T-cell (primary cell): ENCODE measurements around the gene MROH8. TPM values are rescaled to one million over a fixed set of nuclear protein-coding genes. Genes with fewer than 3 reads are reported as not detected.

Source experiments
- ATAC-seq, 4 experiments: fragments of 200-7000 bp in 3 of 4; fragments of 150-1000 bp in 1 of 4; cut with Tn5 transposase; replicated peaks in 1 of 4; 1 replicate in 3 of 4; 2 replicates in 1 of 4; pipeline ENCODE4 v1.10.0; 2021; ENCODE audit warnings: moderate library complexity in 3 of 4, mild to moderate bottlenecking in 2 of 4, moderate number of reproducible peaks in 1 of 4
- CTCF ChIA-PET, 2 donors: fragments of 300-600 bp; sonication (Branson Sonifier 250); formaldehyde crosslinking; loops; one replicate each; lab custom pipeline; 2022; ENCODE audit warnings: antibody characterized with exemption in 2 of 2; lab: Charles Lee
- POLR2A ChIA-PET, 2 donors: fragments of 300-600 bp; sonication (Branson Sonifier 250); formaldehyde crosslinking; loops; one replicate each; lab custom pipeline; 2022; ENCODE audit warnings: antibody characterized with exemption in 2 of 2; lab: Charles Lee
- DNase-seq, 35 experiments: peaks; one replicate each; pipeline versions ENCODE4 v3.0.0 to v3.0.0-alpha.2; 2013 to 2023
- H3K27ac ChIP-seq: one replicate; pipeline ENCODE4 v1.5.1; 2013; ENCODE audit warnings: low read length
- H3K27me3 ChIP-seq, 2 experiments: replicated peaks in 1 of 2; 1 replicate in 1 of 2; 2 replicates in 1 of 2; pipeline versions ENCODE4 v1.6.1 to v1.7.0; 2013; ENCODE audit warnings: low read length in 1 of 2, mixed read lengths in 1 of 2; ENCODE audit not compliant: control insufficient read depth in 2 of 2, insufficient read depth in 2 of 2; ENCODE audit errors: extremely low read depth in 1 of 2
- H3K36me3 ChIP-seq, 2 donors: 1 replicate in 1 of 2; 2 replicates in 1 of 2; pipeline versions ENCODE4 v1.6.1 to v1.7.0; 2013; ENCODE audit warnings: low read length in 1 of 2; ENCODE audit not compliant: control insufficient read depth in 2 of 2, insufficient read depth in 1 of 2; ENCODE audit errors: extremely low read depth in 1 of 2
- H3K4me1 ChIP-seq, 2 experiments: 1 replicate in 1 of 2; 2 replicates in 1 of 2; pipeline versions ENCODE4 v1.6.1 to v1.7.0; 2013; ENCODE audit warnings: low read length in 2 of 2, mixed read lengths in 1 of 2; ENCODE audit not compliant: insufficient read depth in 2 of 2, control insufficient read depth in 1 of 2; ENCODE audit errors: extremely low read depth in 1 of 2
- H3K4me3 ChIP-seq, 2 donors: 1 replicate in 1 of 2; 2 replicates in 1 of 2; pipeline versions ENCODE4 v1.5.1 to v1.7.0; 2013; ENCODE audit warnings: mild to moderate bottlenecking in 2 of 2, low read length in 1 of 2, moderate library complexity in 1 of 2; ENCODE audit not compliant: control insufficient read depth in 1 of 2; ENCODE audit errors: extremely low read depth in 1 of 2
- H3K9me3 ChIP-seq: 2 replicates; pipeline ENCODE4 v1.7.0; 2013
- H3K27ac Mint-ChIP-seq, 2 donors: one replicate each; pipeline ENCODE4 v1.8.0; 2020 to 2021; ENCODE audit warnings: mild to moderate bottlenecking in 2 of 2, mixed read lengths in 2 of 2
- H3K27me3 Mint-ChIP-seq, 2 donors: one replicate each; pipeline ENCODE4 v1.8.0; 2021 to 2022; ENCODE audit warnings: mixed read lengths in 2 of 2
- H3K36me3 Mint-ChIP-seq: one replicate; pipeline ENCODE4 v1.8.0; 2021; ENCODE audit warnings: mixed read lengths
- H3K4me1 Mint-ChIP-seq, 3 donors: one replicate each; pipeline ENCODE4 v1.8.0; 2020 to 2022; ENCODE audit warnings: mixed read lengths in 3 of 3, mild to moderate bottlenecking in 1 of 3
- H3K4me3 Mint-ChIP-seq, 3 donors: one replicate each; pipeline ENCODE4 v1.8.0; 2020 to 2022; ENCODE audit warnings: mild to moderate bottlenecking in 3 of 3, mixed read lengths in 3 of 3, moderate library complexity in 3 of 3
- H3K9me3 Mint-ChIP-seq, 3 donors: one replicate each; pipeline ENCODE4 v1.8.0; 2020 to 2022; ENCODE audit warnings: mixed read lengths in 3 of 3
- WGBS: methylation state at CpG from one replicate; pipeline ENCODE4 v1.1.5; 2013; ENCODE audit warnings: missing lambda C conversion rate; ENCODE audit not compliant: insufficient coverage; 5-methylcytosine and 5-hydroxymethylcytosine counted together
- total RNA-seq, 35 experiments: library from RNA in 6 of 35; stranded (reverse) in 6 of 35; fragments of 120-200 nt in 1 of 35; gene quantifications; one replicate each; pipeline versions ENCODE4 v1.2.1 to v1.2.4 and lab custom pipeline; 2013 to 2026

The MROH8 gene
- total RNA-seq, 5 donors from 2014 or later (not counting 1 experiment from before 2014, with no cell fraction given) = 0.70 to 2.5 (median 1.5) TPM

DNA sequence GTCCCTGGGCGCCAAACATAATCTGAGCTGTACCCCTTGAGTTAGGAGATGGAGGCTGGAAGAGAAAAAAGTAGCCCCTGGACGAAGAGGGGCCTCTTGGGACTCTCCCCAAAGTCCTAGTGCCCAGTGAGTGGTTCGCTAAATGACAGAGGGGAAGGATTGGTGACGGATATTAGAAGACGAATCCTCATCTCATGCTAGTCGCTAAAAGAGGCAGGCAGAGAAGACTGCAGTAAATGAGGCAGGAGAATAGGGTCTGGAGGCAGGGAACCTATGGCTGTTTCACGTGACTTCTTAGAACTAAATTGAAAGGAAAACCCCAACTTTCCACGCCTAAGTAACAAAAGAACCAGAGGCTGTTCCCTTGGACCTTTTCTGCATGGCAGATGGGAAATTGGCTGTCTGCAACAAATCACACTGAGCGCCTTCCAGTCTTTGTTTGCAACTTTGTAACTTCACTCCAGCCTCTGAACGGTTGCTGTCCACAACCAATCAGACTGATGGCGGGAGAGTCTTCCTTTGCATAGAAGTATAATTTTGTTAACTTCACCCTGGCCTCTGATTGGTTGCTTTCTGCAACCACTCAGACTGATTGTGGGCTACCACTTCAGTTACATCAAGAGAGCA is 82.8 kb downstream of the MROH8 start:
- Mint-ChIP-seq H3K4me1 (peaks cover 26 to 38% (median 33%) of the 10 kb centered on the region in 3 donors), H3K4me3 (peak overlapping the region; percentile 95 to 99 (median 99)), H3K9me3 (no peaks in the 10 kb centered on the region), H3K27ac (peak overlapping the region; percentile 99 to 100), H3K27me3 (no peaks in the 10 kb centered on the region), H3K36me3 (peaks cover 9% of the 10 kb centered on the region)
- Histone ChIP-seq H3K9me3 (no peaks in the 10 kb centered on the region), H3K27ac (peak overlapping the region; percentile 84), H3K36me3 (peaks cover 0 to 4% of the 10 kb centered on the region in 2 donors), H3K4me1 (peaks cover 3 to 30% of the 10 kb centered on the region in 2 experiments), H3K27me3 (no peaks in the 10 kb centered on the region), H3K4me3 (peak overlapping the region; percentile 72 to 84)
- ATAC-seq (no peak), DNase-seq (no peak)
- CTCF ChIA-PET = interaction anchor here in 1 of 2 donors (1.2 to 4.2 kb wide), 3 partner anchors 19 to 87 kb away, joined by 5 to 31 read pairs (median 7); partner anchors contain the start of genes MROH8 and RPN2
- 62% methylated on average over 7 of the region's 11 CpGs for WGBS
- POLR2A ChIA-PET = interaction anchor here in 1 of 2 donors (0.6 kb wide), 1 partner anchor 493 kb away, joined by 3 read pairs; no protein-coding TSS in a partner anchor

DNA sequence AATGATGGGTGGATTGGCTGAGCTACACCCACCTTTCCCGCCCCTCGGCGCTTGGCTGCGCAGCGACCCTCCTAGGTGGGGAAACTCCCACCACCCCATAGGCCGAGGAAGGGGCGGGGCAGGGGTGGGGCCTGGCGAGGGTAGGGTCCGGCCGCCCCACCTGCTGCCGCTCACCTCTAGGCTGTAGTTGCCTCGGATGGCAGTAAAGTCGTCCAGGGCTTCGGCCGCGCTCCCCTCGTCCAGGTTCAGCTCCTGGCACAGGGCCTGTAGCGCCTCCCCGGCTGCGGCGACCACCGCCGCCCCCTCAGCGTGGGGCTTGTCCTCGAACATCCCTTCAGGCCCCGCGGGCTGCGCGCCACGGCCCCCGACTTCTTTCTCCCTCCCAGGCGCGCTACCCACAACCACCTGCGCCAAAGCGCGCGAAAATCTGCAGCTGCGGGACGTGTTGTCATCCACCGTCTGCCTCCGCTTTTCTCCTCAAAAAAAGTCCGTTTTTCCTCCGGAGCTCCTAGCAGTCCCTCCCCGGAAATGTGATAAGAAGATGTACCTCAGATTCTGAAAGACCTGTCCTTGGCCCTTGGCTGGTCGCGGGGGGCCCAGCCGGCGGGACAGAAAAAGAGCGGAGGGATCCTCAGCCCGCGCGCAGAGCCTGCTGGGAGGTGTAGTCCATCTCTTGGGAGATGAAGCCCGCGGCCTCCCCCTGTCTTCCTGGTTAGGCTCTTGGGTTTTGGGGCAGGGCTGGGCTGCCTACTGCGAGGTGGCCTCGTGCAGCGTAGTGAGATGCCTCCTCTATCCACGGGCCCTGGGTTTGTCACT is 83.5 kb downstream of the MROH8 start, which contains the start of gene RBL1:
RBL1 (minus strand) TSS at position 399 of the 816 bp plus-strand sequence; CDS start at position 330, 69 bp downstream.
- Histone ChIP-seq H3K9me3 (no peaks in the 10 kb centered on the region), H3K27ac (peak within 1 kb of the TSS; percentile 84), H3K4me3 (peak within 1 kb of the TSS; percentile 72 to 84), H3K4me1 (peaks cover 3 to 30% of the 10 kb centered on the region in 2 experiments), H3K27me3 (no peaks in the 10 kb centered on the region), H3K36me3 (peaks cover 0 to 4% of the 10 kb centered on the region in 2 donors)
- Mint-ChIP-seq H3K27me3 (no peaks in the 10 kb centered on the region), H3K4me3 (peak within 1 kb of the TSS; percentile 95 to 99 (median 99)), H3K27ac (peak within 1 kb of the TSS; percentile 99 to 100), H3K4me1 (peaks cover 28 to 40% (median 35%) of the 10 kb centered on the region in 3 donors), H3K36me3 (peaks cover 12% of the 10 kb centered on the region), H3K9me3 (no peaks in the 10 kb centered on the region)
- DNase-seq = peak; percentile 72 to 89 (median 82)
- POLR2A ChIA-PET = interaction anchor here (0.5 to 0.6 kb wide), 7 partner anchors 18 to 492 kb away, joined by 3 to 11 read pairs (median 4); no protein-coding TSS in a partner anchor
- 0% methylated on average over 53 of the region's 58 CpGs for WGBS
- peak; percentile 85 to 88 (median 86) for ATAC-seq
- CTCF ChIA-PET = interaction anchor here (0.6 to 4.2 kb wide), 8 partner anchors 9 to 1142 kb away, joined by 3 to 31 read pairs (median 6); partner anchors contain the start of genes MROH8 (in 1 of the 2), RPN2 (in 1 of the 2) and SCAND1 (in 1 of the 2)

GRCh38 chr20:37095108-37095598 is 84.2 kb downstream of the MROH8 start:
- Mint-ChIP-seq H3K27ac (peak overlapping the region; percentile 93 to 94), H3K4me1 (peaks cover 30 to 43% (median 40%) of the 10 kb centered on the region in 3 donors), H3K4me3 (peak overlapping the region; percentile 95 to 99 (median 99)), H3K36me3 (peaks cover 13% of the 10 kb centered on the region), H3K9me3 (no peaks in the 10 kb centered on the region), H3K27me3 (no peaks in the 10 kb centered on the region)
- CTCF ChIA-PET = interaction anchor here (0.6 to 4.2 kb wide), 10 partner anchors 9 to 1141 kb away, joined by 3 to 31 read pairs (median 4); partner anchors contain the start of genes MROH8 (in 1 of the 2), RPN2 (in 1 of the 2) and SCAND1 (in 1 of the 2)
- Histone ChIP-seq H3K4me3 (peak overlapping the region; percentile 72 to 84), H3K36me3 (peaks cover 4 to 5% of the 10 kb centered on the region in 2 donors), H3K27ac (peak overlapping the region; percentile 84), H3K4me1 (peaks cover 3 to 30% of the 10 kb centered on the region in 2 experiments), H3K9me3 (no peaks in the 10 kb centered on the region), H3K27me3 (no peaks in the 10 kb centered on the region)
- DNase-seq (peak in 34 of 35 experiments; percentile 32 to 76 (median 55)), ATAC-seq (peak; percentile 61 to 74 (median 63))
- 0% methylated on average over 10 of the region's 19 CpGs for WGBS
- POLR2A ChIA-PET = interaction anchor here (0.6 to 0.8 kb wide), 5 partner anchors 18 to 362 kb away, joined by 3 to 11 read pairs (median 5); no protein-coding TSS in a partner anchor

DNA sequence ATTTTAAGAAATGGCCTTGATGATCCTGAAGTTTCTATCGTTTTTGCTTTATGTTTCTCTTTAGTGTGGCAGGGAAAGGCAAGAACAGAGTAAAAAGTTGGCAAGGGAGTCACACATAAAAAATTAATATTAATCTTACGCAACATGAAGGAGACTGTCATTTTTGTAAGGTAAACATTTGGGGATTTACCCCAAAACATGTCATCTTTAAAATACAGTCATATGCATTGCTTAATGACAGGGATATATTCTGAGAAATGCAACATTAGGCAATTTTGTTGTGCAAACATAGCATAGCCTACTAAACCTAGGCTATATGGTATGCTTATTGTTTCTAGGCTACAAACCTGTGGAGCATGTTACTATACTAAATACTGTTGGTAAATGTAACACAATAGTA is 88.9 kb downstream of the MROH8 start:
- Mint-ChIP-seq H3K4me3 (no peak overlapping the region), H3K27ac (no peak overlapping the region), H3K4me1 (peaks cover 36 to 44% (median 43%) of the 10 kb centered on the region in 3 donors), H3K36me3 (peaks cover 27% of the 10 kb centered on the region), H3K9me3 (no peaks in the 10 kb centered on the region), H3K27me3 (no peaks in the 10 kb centered on the region)
- no peak overlapping the region for H3K4me3 ChIP-seq
- H3K27ac ChIP-seq = no peak overlapping the region
- peaks cover 4 to 26% of the 10 kb centered on the region in 2 donors for H3K36me3 ChIP-seq
- whole genome bisulfite sequencing = no CpG with 5 or more reads among the region's 2 CpGs
- no peaks in the 10 kb centered on the region for H3K9me3 ChIP-seq
- ATAC-seq (no peak), DNase-seq (no peak)
- peaks cover 0 to 20% of the 10 kb centered on the region in 2 experiments for H3K4me1 ChIP-seq
- POLR2A ChIA-PET = no interaction called here
- H3K27me3 ChIP-seq = no peaks in the 10 kb centered on the region
- CTCF ChIA-PET = no interaction called here

GRCh38 chr20:37081717-37082289 is 97.5 kb downstream of the MROH8 start:
- H3K36me3 Mint-ChIP-seq = peaks cover 22% of the 10 kb centered on the region

More at GRCh38 chr20:37081717-37082289, 97.5 kb downstream of the MROH8 start:
- no peak overlapping the region for H3K4me3 Mint-ChIP-seq
- CTCF ChIA-PET = interaction anchor here (0.6 to 3.7 kb wide), 6 partner anchors 10 to 257 kb away, joined by 3 to 71 read pairs (median 6); no protein-coding TSS in a partner anchor
- H3K4me1 Mint-ChIP-seq = peaks cover 23 to 36% (median 30%) of the 10 kb centered on the region in 3 donors
- Histone ChIP-seq H3K27ac (peak overlapping the region; percentile 38), H3K4me1 (peaks cover 6 to 15% of the 10 kb centered on the region in 2 experiments), H3K9me3 (no peaks in the 10 kb centered on the region), H3K27me3 (no peaks in the 10 kb centered on the region), H3K4me3 (no peak overlapping the region), H3K36me3 (peaks cover 8 to 23% of the 10 kb centered on the region in 2 donors)
- H3K9me3 Mint-ChIP-seq = no peaks in the 10 kb centered on the region
- ATAC-seq (peak in 3 of 4 experiments; percentile 70 to 77 (median 75)), DNase-seq (peak in 34 of 35 experiments; percentile 17 to 69 (median 48))
- POLR2A ChIA-PET = no interaction called here
- H3K27ac Mint-ChIP-seq = peak overlapping the region; percentile 69 to 71
- WGBS = 83% methylated on average over 5 of the region's 5 CpGs
- H3K27me3 Mint-ChIP-seq = no peaks in the 10 kb centered on the region
